NB4 (cell line): ENCODE measurements around the gene TST.

Experiments
- DNase-seq: peaks from one replicate; pipeline ENCODE4 v3.0.0; 2010; ENCODE audit warnings: low read depth
- H3K4me3 ChIP-seq: one replicate; pipeline ENCODE4 v1.5.1; 2011; ENCODE audit warnings: mild to moderate bottlenecking, low read depth, low read length, moderate library complexity
- CTCF ChIP-seq: IDR thresholded peaks from one replicate; pipeline ENCODE4 v1.5.1; 2012; ENCODE audit warnings: low read depth, low read length
- MAX ChIP-seq: IDR thresholded peaks from 2 replicates; pipeline ENCODE4 v1.6.1; 2011; ENCODE audit warnings: low read depth, low read length
- MYC ChIP-seq: IDR thresholded peaks from 2 replicates; pipeline ENCODE4 v1.6.1; 2011; ENCODE audit warnings: low read depth, low read length
- POLR2A ChIP-seq: IDR thresholded peaks from 2 replicates; pipeline ENCODE4 v1.6.1; 2011; ENCODE audit warnings: mild to moderate bottlenecking; ENCODE audit not compliant: insufficient read length; ENCODE audit errors: extremely low read depth

Gene TST

GRCh38 chr22:37059876-37060449 is 40.7 kb upstream of the TST start:
- TF ChIP-seq MYC (no peak), POLR2A (no peak), MAX (no peak), CTCF (no peak)
- DNase-seq = no peak
- no peak overlapping the region for H3K4me3 ChIP-seq

GRCh38 chr22:37058917-37059701 is 39.9 kb upstream of the TST start:
- H3K4me3 ChIP-seq = no peak overlapping the region
- TF ChIP-seq MAX = no peak
- no peak for TF ChIP-seq CTCF
- TF ChIP-seq POLR2A = no peak
- TF ChIP-seq MYC = no peak
- no peak for DNase-seq

GRCh38 chr22:37057796-37058510 is 38.7 kb upstream of the TST start:
- DNase-seq = no peak
- no peak overlapping the region for H3K4me3 ChIP-seq
- no peak for TF ChIP-seq MAX
- no peak for TF ChIP-seq POLR2A
- TF ChIP-seq CTCF = no peak
- TF ChIP-seq MYC = no peak

GRCh38 chr22:37057226-37057625 is 38.0 kb upstream of the TST start:
- no peak overlapping the region for H3K4me3 ChIP-seq
- DNase-seq = no peak
- TF ChIP-seq CTCF = no peak
- no peak for TF ChIP-seq POLR2A
- no peak for TF ChIP-seq MAX
- no peak for TF ChIP-seq MYC

GRCh38 chr22:37056246-37056645 is 37.0 kb upstream of the TST start:
- H3K4me3 ChIP-seq = no peak overlapping the region
- no peak for DNase-seq
- TF ChIP-seq CTCF (no peak), POLR2A (no peak), MYC (no peak), MAX (no peak)
